HepG2 (cell line): ENCODE results near the gene XPNPEP2.

ENCODE experiments used
- POLR2AphosphoS5 ChIP-seq: IDR thresholded peaks from 2 replicates; pipeline ENCODE4 v1.6.1; 2012; ENCODE audit warnings: low read depth, low read length
- TP53 ChIP-seq: sonication (generic); formaldehyde crosslinking; conservative IDR thresholded peaks from 2 replicates; pipeline ENCODE4 v1.4.0; 2020; ENCODE audit warnings: missing genetic modification reagents
- TF ChIP-seq, protein P1 (sequence below): IDR thresholded peaks from 2 replicates; pipeline ENCODE4 v1.6.1; 2016; ENCODE audit warnings: low read depth, control low read depth

DNA sequence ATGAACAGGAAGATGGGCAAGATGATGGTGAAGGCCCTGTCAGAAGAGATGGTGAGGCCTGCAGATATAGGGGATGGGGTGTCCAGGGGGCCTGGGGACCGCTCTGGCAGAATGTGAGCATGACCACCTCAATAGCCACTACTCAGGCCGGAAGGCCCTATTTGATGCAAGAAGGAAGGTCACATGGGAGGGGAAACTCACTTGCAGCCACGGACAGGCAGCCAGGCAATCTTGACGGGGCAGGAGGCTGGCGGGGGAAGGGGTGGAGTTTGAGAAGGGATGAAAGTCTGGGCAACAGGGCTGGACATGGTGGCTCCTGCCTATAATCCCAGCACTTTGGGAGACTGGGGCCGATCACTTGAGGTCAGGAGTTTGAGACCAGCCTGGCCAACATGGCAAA lies 49.7 kb downstream of the XPNPEP2 start:
- TF ChIP-seq, protein P1, sequence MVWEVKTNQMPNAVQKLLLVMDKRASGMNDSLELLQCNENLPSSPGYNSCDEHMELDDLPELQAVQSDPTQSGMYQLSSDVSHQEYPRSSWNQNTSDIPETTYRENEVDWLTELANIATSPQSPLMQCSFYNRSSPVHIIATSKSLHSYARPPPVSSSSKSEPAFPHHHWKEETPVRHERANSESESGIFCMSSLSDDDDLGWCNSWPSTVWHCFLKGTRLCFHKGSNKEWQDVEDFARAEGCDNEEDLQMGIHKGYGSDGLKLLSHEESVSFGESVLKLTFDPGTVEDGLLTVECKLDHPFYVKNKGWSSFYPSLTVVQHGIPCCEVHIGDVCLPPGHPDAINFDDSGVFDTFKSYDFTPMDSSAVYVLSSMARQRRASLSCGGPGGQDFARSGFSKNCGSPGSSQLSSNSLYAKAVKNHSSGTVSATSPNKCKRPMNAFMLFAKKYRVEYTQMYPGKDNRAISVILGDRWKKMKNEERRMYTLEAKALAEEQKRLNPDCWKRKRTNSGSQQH (CRISPR knock-in tag) = no peak
- TF ChIP-seq TP53 (CRISPR knock-in tag) (no peak), POLR2AphosphoS5 (no peak)
